Measurements from ENCODE around the gene MRPL28. TPM values are rescaled to one million over a fixed set of nuclear protein-coding genes. Genes with fewer than 3 reads are reported as not detected.

The MRPL28 gene
- total RNA-seq, 1 experiment from 2014 or later = 38.1 TPM

DNA sequence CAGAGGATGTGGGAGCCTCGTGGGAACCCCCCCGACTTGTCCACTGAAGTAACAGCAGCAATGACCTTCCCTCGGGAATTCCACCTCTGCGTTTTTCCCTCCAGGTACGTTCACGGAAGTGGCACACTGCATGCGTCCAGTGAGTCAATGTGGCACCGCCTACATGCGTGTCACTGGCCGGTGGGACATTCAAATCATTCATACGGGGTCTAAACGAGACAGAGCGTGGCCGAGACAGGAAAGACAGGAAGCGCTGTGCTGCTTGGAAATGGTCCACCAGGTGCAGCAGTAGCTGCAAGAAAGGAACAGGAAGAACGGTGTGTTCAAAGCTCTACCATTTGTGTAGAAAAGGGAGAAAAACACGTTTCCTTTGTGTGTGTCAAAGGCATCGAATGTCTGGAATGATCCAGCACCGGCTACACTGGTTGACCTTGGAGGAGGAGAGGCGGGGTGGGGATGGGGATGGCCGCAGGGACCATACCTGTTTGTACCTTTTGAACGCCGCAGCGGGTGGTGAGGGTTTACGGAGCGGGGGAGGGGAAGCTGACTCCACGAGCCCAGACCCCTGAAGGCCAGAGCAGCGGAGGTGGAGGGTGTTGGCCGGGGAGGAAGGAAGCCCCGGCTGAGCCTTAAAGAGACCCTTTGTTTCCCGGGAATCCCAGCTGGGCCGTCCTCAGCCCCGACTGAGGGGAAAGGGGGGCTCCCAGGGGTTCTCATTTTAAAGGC, 13.2 kb upstream of the MRPL28 start:
- no peaks in the 10 kb centered on the region for H3K9me2 ChIP-seq (replicated peaks; ENCODE audit: insufficient read depth, low read length)
- peak overlapping the region; percentile 93 for H3K9ac ChIP-seq (ENCODE audit: low read length)

GRCh38 chr16:381789-382717, 11.7 kb upstream of the MRPL28 start, which contains the start of gene PGAP6:
TSS of gene PGAP6 (minus strand) at chr16:381978. CDS start at chr16:381821, 157 bp downstream.
- Histone ChIP-seq H3K4me2 (ENCODE audit: low read depth, low read length, poor library complexity, severe bottlenecking) (peak within 1 kb of the TSS; percentile 99), H3K9me3 (ENCODE audit: low read length) (no peaks in the 10 kb centered on the region), H3K27ac (ENCODE audit: low read length) (no peak within 1 kb of the TSS; the same call in 1 of the 2 replicates), H3K4me1 (ENCODE audit: low read length) (peaks cover 26% of the 10 kb centered on the region), H3K4me3 (ENCODE audit: low read length) (peak within 1 kb of the TSS; percentile 99), H3K79me2 (ENCODE audit: low read length) (peaks cover 13% of the 10 kb centered on the region), H4K20me1 (ENCODE audit: insufficient read depth, low read depth, low read length) (no peaks in the 10 kb centered on the region; the same call in 1 of the 2 replicates), H3K9me2 (replicated peaks; ENCODE audit: insufficient read depth, low read length) (no peaks in the 10 kb centered on the region), H3K9ac (ENCODE audit: low read length) (peak within 1 kb of the TSS; percentile 93), H2AFZ (ENCODE audit: low read length) (peak within 1 kb of the TSS; percentile 98), H3K36me3 (ENCODE audit: insufficient read depth, low read length) (no peaks in the 10 kb centered on the region), H3K27me3 (ENCODE audit: low read length) (no peaks in the 10 kb centered on the region)
- DNase-seq = peak; percentile 92

More for the DNA sequence above, 13.2 kb upstream of the MRPL28 start:
- H3K9me3 ChIP-seq (ENCODE audit: low read length) = no peaks in the 10 kb centered on the region
- H2AFZ ChIP-seq (ENCODE audit: low read length) = no peak overlapping the region; the same call in 1 of the 2 replicates
- H3K4me2 ChIP-seq (ENCODE audit: low read depth, low read length, poor library complexity, severe bottlenecking) = peak overlapping the region; percentile 99
- no peaks in the 10 kb centered on the region for H3K27me3 ChIP-seq (ENCODE audit: low read length)
- H3K79me2 ChIP-seq (ENCODE audit: low read length) = peaks cover 13% of the 10 kb centered on the region
- no peak overlapping the region for H3K27ac ChIP-seq (ENCODE audit: low read length)
- no peaks in the 10 kb centered on the region for H3K36me3 ChIP-seq (ENCODE audit: insufficient read depth, low read length)
- peaks cover 26% of the 10 kb centered on the region for H3K4me1 ChIP-seq (ENCODE audit: low read length)
- DNase-seq = peak; percentile 84
- H3K4me3 ChIP-seq (ENCODE audit: low read length) = peak overlapping the region; percentile 99
- no peaks in the 10 kb centered on the region; the same call in 1 of the 2 replicates for H4K20me1 ChIP-seq (ENCODE audit: insufficient read depth, low read depth, low read length)

DNA sequence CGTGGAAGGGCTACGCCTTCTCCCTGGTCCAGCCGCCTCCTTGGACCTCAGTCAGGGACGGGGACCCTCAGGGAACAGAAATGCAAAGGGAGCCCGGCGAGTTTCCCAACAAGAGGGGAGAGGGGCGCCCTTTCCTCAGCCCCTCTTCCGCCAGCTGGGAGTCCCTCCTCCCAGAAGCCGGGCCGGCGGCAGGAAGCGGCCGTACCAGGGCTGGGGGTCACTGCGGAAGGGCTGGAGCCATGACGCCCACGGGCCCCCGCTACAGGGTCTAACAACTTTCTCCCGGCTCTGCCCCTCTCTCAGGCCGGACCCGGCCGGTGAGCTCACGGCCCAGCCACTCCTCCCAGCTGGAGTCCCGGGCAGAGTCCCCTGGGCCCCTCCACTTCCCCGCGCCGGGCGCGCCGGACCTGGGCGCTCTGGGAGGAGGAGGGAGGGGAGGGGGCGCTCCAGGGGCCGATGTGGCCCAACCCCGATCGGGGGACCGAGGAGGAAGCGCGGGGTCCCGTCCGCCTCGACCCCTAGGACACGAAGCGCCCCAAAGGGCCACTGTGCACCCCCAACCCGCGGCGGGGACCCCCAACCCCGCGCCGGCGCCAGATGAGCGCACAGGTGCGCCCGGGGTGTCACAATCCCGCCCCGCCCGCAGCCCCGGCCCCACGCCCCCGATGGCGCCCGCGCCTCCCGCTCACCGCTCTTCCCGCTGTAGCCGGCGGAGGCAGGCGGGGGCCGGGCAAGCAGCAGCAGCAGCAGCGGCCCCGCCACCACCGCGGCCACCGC, 10.9 kb upstream of the MRPL28 start:
- Histone ChIP-seq H3K36me3 (ENCODE audit: insufficient read depth, low read length) (no peaks in the 10 kb centered on the region), H3K9ac (ENCODE audit: low read length) (peak overlapping the region; percentile 91), H4K20me1 (ENCODE audit: insufficient read depth, low read depth, low read length) (no peaks in the 10 kb centered on the region; the same call in 1 of the 2 replicates), H3K79me2 (ENCODE audit: low read length) (peaks cover 13% of the 10 kb centered on the region), H3K27me3 (ENCODE audit: low read length) (no peaks in the 10 kb centered on the region), H3K4me2 (ENCODE audit: low read depth, low read length, poor library complexity, severe bottlenecking) (peak overlapping the region; percentile 91), H3K4me3 (ENCODE audit: low read length) (peak overlapping the region; percentile 95), H3K9me3 (ENCODE audit: low read length) (no peaks in the 10 kb centered on the region), H3K27ac (ENCODE audit: low read length) (no peak overlapping the region; the same call in 1 of the 2 replicates), H3K4me1 (ENCODE audit: low read length) (peaks cover 26% of the 10 kb centered on the region), H3K9me2 (replicated peaks; ENCODE audit: insufficient read depth, low read length) (no peaks in the 10 kb centered on the region), H2AFZ (ENCODE audit: low read length) (no peak overlapping the region)
- DNase-seq = peak; percentile 66

- H3K9me3 ChIP-seq (ENCODE audit: low read length) = no peaks in the 10 kb centered on the region
- no peaks in the 10 kb centered on the region; the same call in 1 of the 2 replicates for H4K20me1 ChIP-seq (ENCODE audit: insufficient read depth, low read depth, low read length)
- H3K4me1 ChIP-seq (ENCODE audit: low read length) = peaks cover 26% of the 10 kb centered on the region
- H3K4me2 ChIP-seq (ENCODE audit: low read depth, low read length, poor library complexity, severe bottlenecking) = peak overlapping the region; percentile 91
- H3K79me2 ChIP-seq (ENCODE audit: low read length) = peaks cover 13% of the 10 kb centered on the region
- no peaks in the 10 kb centered on the region for H3K27me3 ChIP-seq (ENCODE audit: low read length)
- H3K9ac ChIP-seq (ENCODE audit: low read length) = peak overlapping the region; percentile 91
- no peak overlapping the region for H3K27ac ChIP-seq (ENCODE audit: low read length)
- no peak overlapping the region for H2AFZ ChIP-seq (ENCODE audit: low read length)
- peak overlapping the region; percentile 95 for H3K4me3 ChIP-seq (ENCODE audit: low read length)
- no peak for DNase-seq
- no peaks in the 10 kb centered on the region for H3K36me3 ChIP-seq (ENCODE audit: insufficient read depth, low read length)
- no peaks in the 10 kb centered on the region for H3K9me2 ChIP-seq (replicated peaks; ENCODE audit: insufficient read depth, low read length)
Measured at GRCh38 chr16:380762-381011, 10.3 kb upstream of the MRPL28 start.

GRCh38 chr16:379961-380761, 9.8 kb upstream of the MRPL28 start:
- Histone ChIP-seq H3K4me3 (ENCODE audit: low read length) (peak overlapping the region; percentile 95), H2AFZ (ENCODE audit: low read length) (no peak overlapping the region), H3K9ac (ENCODE audit: low read length) (peak overlapping the region; percentile 91), H3K4me1 (ENCODE audit: low read length) (peaks cover 26% of the 10 kb centered on the region), H3K9me3 (ENCODE audit: low read length) (no peaks in the 10 kb centered on the region), H3K27ac (ENCODE audit: low read length) (no peak overlapping the region), H3K9me2 (replicated peaks; ENCODE audit: insufficient read depth, low read length) (no peaks in the 10 kb centered on the region), H3K79me2 (ENCODE audit: low read length) (peaks cover 13% of the 10 kb centered on the region), H4K20me1 (ENCODE audit: insufficient read depth, low read depth, low read length) (no peaks in the 10 kb centered on the region; the same call in 1 of the 2 replicates), H3K36me3 (ENCODE audit: insufficient read depth, low read length) (no peaks in the 10 kb centered on the region), H3K27me3 (ENCODE audit: low read length) (no peaks in the 10 kb centered on the region), H3K4me2 (ENCODE audit: low read depth, low read length, poor library complexity, severe bottlenecking) (peak overlapping the region; percentile 91)
- no peak for DNase-seq

- H3K27ac ChIP-seq (ENCODE audit: low read length) = no peak overlapping the region
- no peak overlapping the region for H3K9ac ChIP-seq (ENCODE audit: low read length)
- H4K20me1 ChIP-seq (ENCODE audit: insufficient read depth, low read depth, low read length) = no peaks in the 10 kb centered on the region; the same call in 1 of the 2 replicates
- H3K9me3 ChIP-seq (ENCODE audit: low read length) = no peaks in the 10 kb centered on the region
- H3K4me2 ChIP-seq (ENCODE audit: low read depth, low read length, poor library complexity, severe bottlenecking) = no peak overlapping the region
- DNase-seq = no peak
- no peaks in the 10 kb centered on the region for H3K9me2 ChIP-seq (replicated peaks; ENCODE audit: insufficient read depth, low read length)
- no peaks in the 10 kb centered on the region for H3K36me3 ChIP-seq (ENCODE audit: insufficient read depth, low read length)
- H3K27me3 ChIP-seq (ENCODE audit: low read length) = no peaks in the 10 kb centered on the region
- H3K79me2 ChIP-seq (ENCODE audit: low read length) = peaks cover 13% of the 10 kb centered on the region
- H3K4me3 ChIP-seq (ENCODE audit: low read length) = no peak overlapping the region
- H3K4me1 ChIP-seq (ENCODE audit: low read length) = peaks cover 26% of the 10 kb centered on the region
- no peak overlapping the region for H2AFZ ChIP-seq (ENCODE audit: low read length)
Measured at GRCh38 chr16:379183-379960, 9.0 kb upstream of the MRPL28 start.

GRCh38 chr16:378821-379182, 8.5 kb upstream of the MRPL28 start:
- Histone ChIP-seq H3K36me3 (ENCODE audit: insufficient read depth, low read length) (no peaks in the 10 kb centered on the region), H3K4me2 (ENCODE audit: low read depth, low read length, poor library complexity, severe bottlenecking) (no peak overlapping the region), H3K79me2 (ENCODE audit: low read length) (peaks cover 13% of the 10 kb centered on the region), H3K4me1 (ENCODE audit: low read length) (peaks cover 25% of the 10 kb centered on the region), H3K27me3 (ENCODE audit: low read length) (no peaks in the 10 kb centered on the region), H3K4me3 (ENCODE audit: low read length) (no peak overlapping the region), H2AFZ (ENCODE audit: low read length) (no peak overlapping the region), H4K20me1 (ENCODE audit: insufficient read depth, low read depth, low read length) (no peaks in the 10 kb centered on the region; the same call in 1 of the 2 replicates), H3K9ac (ENCODE audit: low read length) (no peak overlapping the region), H3K9me2 (replicated peaks; ENCODE audit: insufficient read depth, low read length) (no peaks in the 10 kb centered on the region), H3K9me3 (ENCODE audit: low read length) (no peaks in the 10 kb centered on the region), H3K27ac (ENCODE audit: low read length) (no peak overlapping the region)
- DNase-seq = no peak
